Activated naive CD8-positive, alpha-beta T cell (primary cell): ENCODE measurements around the gene CHCHD6.

Experiments
- H3K27ac Mint-ChIP-seq: one replicate; pipeline ENCODE4 v1.8.0; 2021; ENCODE audit warnings: mixed read lengths
- H3K27me3 Mint-ChIP-seq: one replicate; pipeline ENCODE4 v1.8.0; 2021; ENCODE audit warnings: mixed read lengths
- H3K36me3 Mint-ChIP-seq: one replicate; pipeline ENCODE4 v1.8.0; 2021; ENCODE audit warnings: mixed read lengths
- H3K4me1 Mint-ChIP-seq: one replicate; pipeline ENCODE4 v1.8.0; 2021; ENCODE audit warnings: low read depth, mixed read lengths
- H3K4me3 Mint-ChIP-seq: one replicate; pipeline ENCODE4 v1.8.0; 2021; ENCODE audit warnings: mild to moderate bottlenecking, mixed read lengths
- H3K9me3 Mint-ChIP-seq: one replicate; pipeline ENCODE4 v1.8.0; 2021; ENCODE audit warnings: low read depth, mixed read lengths

Gene CHCHD6

GRCh38 chr3:126992216-126992615 is 288.2 kb downstream of the CHCHD6 start:
- no peak overlapping the region for H3K4me3 Mint-ChIP-seq
- H3K4me1 Mint-ChIP-seq = no peaks in the 10 kb centered on the region
- no peak overlapping the region for H3K27ac Mint-ChIP-seq
- H3K27me3 Mint-ChIP-seq = no peaks in the 10 kb centered on the region
- H3K36me3 Mint-ChIP-seq = peaks cover 2% of the 10 kb centered on the region
- H3K9me3 Mint-ChIP-seq = no peaks in the 10 kb centered on the region

GRCh38 chr3:126992776-126993175 is 288.7 kb downstream of the CHCHD6 start:
- H3K4me3 Mint-ChIP-seq = no peak overlapping the region
- H3K4me1 Mint-ChIP-seq = no peaks in the 10 kb centered on the region
- no peak overlapping the region for H3K27ac Mint-ChIP-seq
- peaks cover 2% of the 10 kb centered on the region for H3K36me3 Mint-ChIP-seq
- no peaks in the 10 kb centered on the region for H3K27me3 Mint-ChIP-seq
- H3K9me3 Mint-ChIP-seq = no peaks in the 10 kb centered on the region

DNA sequence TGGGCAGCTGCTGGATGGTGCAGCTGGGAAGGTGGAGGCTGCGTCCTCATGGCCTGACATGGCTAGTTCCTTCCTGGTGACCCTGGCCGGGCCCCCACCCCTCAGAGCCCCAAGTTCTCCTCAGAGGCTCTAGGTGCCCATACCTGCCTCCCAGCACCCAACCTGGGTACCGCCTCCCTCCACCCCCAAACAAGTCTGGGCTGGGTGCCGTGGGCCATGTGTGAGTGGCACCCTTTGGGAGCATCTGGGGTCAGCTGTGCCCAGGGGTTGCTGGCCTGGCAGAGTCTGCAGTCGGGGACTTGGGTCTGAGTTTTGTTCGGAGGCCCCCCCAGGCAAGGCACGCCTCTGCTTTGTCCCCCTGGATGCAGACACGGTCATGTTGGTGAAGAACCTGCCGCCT is 289.4 kb downstream of the CHCHD6 start:
- Mint-ChIP-seq H3K4me3 (no peak overlapping the region), H3K27me3 (no peaks in the 10 kb centered on the region), H3K27ac (no peak overlapping the region), H3K36me3 (peaks cover 2% of the 10 kb centered on the region), H3K4me1 (no peaks in the 10 kb centered on the region), H3K9me3 (no peaks in the 10 kb centered on the region)

DNA sequence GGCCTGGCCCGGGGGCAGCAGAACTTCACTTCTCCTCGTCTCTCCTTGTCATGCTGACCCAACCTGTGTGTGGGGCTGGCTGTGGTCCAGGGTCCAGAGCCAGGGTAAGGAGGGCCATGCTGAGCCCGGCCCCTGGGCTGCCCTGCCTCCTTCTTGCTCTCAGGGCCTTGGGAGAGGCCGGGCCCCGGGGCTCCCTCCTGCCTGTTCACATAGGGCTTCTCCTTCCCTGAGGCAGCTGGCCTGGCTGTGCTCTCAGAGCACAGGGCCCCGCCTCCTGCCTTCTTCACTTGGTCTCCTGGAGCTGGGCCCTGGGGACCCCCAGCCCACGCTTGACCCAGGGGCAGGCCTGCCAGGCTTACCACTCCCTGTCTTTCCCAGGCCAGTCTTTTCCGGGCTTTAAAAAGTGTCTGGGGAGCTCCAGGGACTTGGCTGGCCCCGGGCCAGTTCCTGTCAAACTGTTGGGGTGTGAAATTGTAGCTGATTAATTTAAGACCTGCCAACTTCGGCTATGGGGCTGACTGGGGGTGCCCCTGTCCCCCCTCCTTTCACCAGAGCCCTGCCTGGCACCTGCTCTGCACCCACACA is 290.7 kb downstream of the CHCHD6 start:
- Mint-ChIP-seq H3K36me3 (no peaks in the 10 kb centered on the region), H3K27me3 (no peaks in the 10 kb centered on the region), H3K4me3 (no peak overlapping the region), H3K9me3 (no peaks in the 10 kb centered on the region), H3K4me1 (no peaks in the 10 kb centered on the region), H3K27ac (no peak overlapping the region)

- no peaks in the 10 kb centered on the region for H3K36me3 Mint-ChIP-seq
- H3K4me3 Mint-ChIP-seq = no peak overlapping the region
- H3K9me3 Mint-ChIP-seq = no peaks in the 10 kb centered on the region
- no peak overlapping the region for H3K27ac Mint-ChIP-seq
- no peaks in the 10 kb centered on the region for H3K4me1 Mint-ChIP-seq
- H3K27me3 Mint-ChIP-seq = no peaks in the 10 kb centered on the region
Measured at GRCh38 chr3:126995254-126995780, 291.3 kb downstream of the CHCHD6 start.

GRCh38 chr3:126995926-126996512 is 292.0 kb downstream of the CHCHD6 start:
- H3K4me1 Mint-ChIP-seq = no peaks in the 10 kb centered on the region
- H3K4me3 Mint-ChIP-seq = no peak overlapping the region
- no peaks in the 10 kb centered on the region for H3K36me3 Mint-ChIP-seq
- H3K9me3 Mint-ChIP-seq = no peaks in the 10 kb centered on the region
- no peak overlapping the region for H3K27ac Mint-ChIP-seq
- H3K27me3 Mint-ChIP-seq = no peaks in the 10 kb centered on the region

DNA sequence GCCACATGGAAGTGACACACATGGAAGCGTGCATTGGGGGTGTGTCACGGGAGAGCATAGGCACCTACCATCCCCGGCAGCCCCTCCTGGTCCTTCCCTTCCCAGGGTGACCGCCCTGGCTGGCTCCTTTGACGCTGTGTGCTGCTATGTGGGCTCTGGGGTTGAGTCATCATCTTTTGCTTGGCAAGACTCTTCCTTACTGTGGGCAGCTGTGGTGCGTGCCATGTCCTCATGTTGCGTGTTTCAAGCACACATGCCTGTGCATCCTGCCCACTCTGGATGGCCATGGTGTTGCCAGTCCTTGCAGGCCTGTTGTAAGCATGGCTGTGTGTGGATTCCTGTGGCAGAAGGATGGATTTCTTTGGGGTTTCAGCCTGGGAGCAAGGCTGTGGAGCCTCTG is 292.9 kb downstream of the CHCHD6 start:
- Mint-ChIP-seq H3K9me3 (no peaks in the 10 kb centered on the region), H3K36me3 (no peaks in the 10 kb centered on the region), H3K4me3 (no peak overlapping the region), H3K27me3 (no peaks in the 10 kb centered on the region), H3K27ac (no peak overlapping the region), H3K4me1 (no peaks in the 10 kb centered on the region)

GRCh38 chr3:126997455-126998038 is 293.5 kb downstream of the CHCHD6 start:
- Mint-ChIP-seq H3K9me3 (no peaks in the 10 kb centered on the region), H3K4me3 (no peak overlapping the region), H3K27ac (no peak overlapping the region), H3K27me3 (no peaks in the 10 kb centered on the region), H3K4me1 (no peaks in the 10 kb centered on the region), H3K36me3 (no peaks in the 10 kb centered on the region)

DNA sequence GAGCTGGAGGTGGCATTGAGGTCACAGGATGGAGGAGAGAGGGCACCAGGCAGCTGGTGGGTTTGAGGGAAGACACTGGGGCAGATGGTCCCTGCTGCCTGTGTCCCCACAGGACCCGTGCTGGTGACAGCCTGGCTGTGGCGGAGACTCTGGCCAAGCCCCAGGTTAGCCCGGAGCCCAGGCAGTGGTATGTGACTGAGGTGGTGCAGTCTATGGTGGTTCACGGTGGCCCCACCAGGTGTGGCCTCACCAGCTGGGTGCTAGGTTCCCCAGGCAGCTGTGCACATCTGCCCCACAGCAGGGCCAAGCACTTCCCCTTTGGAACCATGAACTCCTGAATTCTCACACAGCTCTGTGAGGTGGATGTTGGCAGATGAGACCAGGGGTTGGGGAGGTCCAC is 294.3 kb downstream of the CHCHD6 start:
- Mint-ChIP-seq H3K9me3 (no peaks in the 10 kb centered on the region), H3K4me3 (no peak overlapping the region), H3K4me1 (no peaks in the 10 kb centered on the region), H3K27me3 (no peaks in the 10 kb centered on the region), H3K27ac (no peak overlapping the region), H3K36me3 (no peaks in the 10 kb centered on the region)

DNA sequence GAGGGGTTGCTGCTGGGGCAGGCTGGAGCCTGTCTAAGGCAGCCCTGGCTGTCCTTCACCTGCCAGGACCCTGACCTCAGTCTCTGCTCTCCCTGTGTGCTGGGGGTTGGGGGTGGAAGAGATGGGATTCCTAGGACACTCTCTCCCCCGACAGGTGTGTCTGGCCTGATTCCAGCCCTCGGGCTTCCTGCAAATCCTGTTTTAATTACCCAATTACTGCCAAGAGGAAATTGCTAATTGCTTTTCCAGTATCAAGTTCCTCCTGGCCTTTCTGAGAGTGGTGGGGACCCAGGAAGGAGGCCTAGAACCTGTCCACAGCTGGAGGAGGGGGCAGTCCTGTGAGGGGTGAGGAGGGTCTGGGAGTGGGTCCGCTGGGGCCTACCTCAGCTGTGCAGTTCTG is 294.7 kb downstream of the CHCHD6 start:
- H3K36me3 Mint-ChIP-seq = no peaks in the 10 kb centered on the region

DNA sequence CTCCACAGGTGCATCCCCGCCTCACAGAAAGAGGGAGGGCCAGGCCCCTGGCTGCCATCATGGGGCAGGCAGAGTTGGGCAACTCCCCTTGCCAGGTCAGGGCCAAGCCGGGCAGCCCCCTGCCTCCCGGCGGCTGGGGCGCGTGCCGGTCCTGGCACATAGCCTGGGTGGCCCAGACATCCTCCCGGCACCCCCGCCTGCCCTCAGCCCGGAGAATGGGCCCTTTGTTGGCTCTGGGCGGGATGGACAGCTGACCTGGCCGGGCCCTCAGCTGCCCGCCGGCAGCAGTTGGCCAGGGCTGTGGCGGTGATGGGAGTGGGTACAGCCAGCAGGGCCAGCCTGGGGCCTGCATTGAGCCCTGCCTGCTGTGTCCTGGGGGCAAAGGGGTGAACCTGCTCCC is 295.3 kb downstream of the CHCHD6 start:
- H3K9me3 Mint-ChIP-seq = no peaks in the 10 kb centered on the region
- no peak overlapping the region for H3K27ac Mint-ChIP-seq
- H3K27me3 Mint-ChIP-seq = no peaks in the 10 kb centered on the region
- no peak overlapping the region for H3K4me3 Mint-ChIP-seq
- H3K4me1 Mint-ChIP-seq = no peaks in the 10 kb centered on the region
- H3K36me3 Mint-ChIP-seq = no peaks in the 10 kb centered on the region

More for the DNA sequence above, 294.7 kb downstream of the CHCHD6 start:
- H3K27me3 Mint-ChIP-seq = no peaks in the 10 kb centered on the region
- no peaks in the 10 kb centered on the region for H3K9me3 Mint-ChIP-seq
- no peak overlapping the region for H3K27ac Mint-ChIP-seq
- no peaks in the 10 kb centered on the region for H3K4me1 Mint-ChIP-seq
- H3K4me3 Mint-ChIP-seq = no peak overlapping the region

DNA sequence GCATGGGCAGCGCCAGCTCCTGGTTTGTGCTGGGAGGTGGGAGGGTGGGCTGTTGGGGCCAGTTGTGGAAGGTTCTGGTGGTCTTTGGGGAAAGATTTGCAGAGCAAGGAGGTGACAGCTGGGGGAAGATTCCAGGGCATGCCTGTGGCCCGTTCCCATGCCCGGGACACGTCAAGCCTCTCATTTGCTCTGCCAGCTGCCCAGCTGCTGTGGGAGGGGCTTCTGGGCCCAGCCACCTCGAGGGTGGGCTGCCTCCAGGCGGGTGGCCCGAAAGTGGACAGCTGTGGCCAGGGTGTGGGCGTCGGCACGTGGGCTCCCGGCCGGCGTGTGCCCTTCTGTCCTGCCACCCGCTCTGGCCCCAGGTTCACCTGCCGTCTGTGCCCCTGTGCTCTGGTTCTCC is 296.1 kb downstream of the CHCHD6 start:
- no peaks in the 10 kb centered on the region for H3K36me3 Mint-ChIP-seq
- H3K27ac Mint-ChIP-seq = no peak overlapping the region
- H3K9me3 Mint-ChIP-seq = no peaks in the 10 kb centered on the region
- H3K4me1 Mint-ChIP-seq = no peaks in the 10 kb centered on the region
- no peaks in the 10 kb centered on the region for H3K27me3 Mint-ChIP-seq
- H3K4me3 Mint-ChIP-seq = no peak overlapping the region

- Mint-ChIP-seq H3K9me3 (no peaks in the 10 kb centered on the region), H3K36me3 (no peaks in the 10 kb centered on the region), H3K4me3 (no peak overlapping the region), H3K27ac (no peak overlapping the region), H3K27me3 (no peaks in the 10 kb centered on the region), H3K4me1 (no peaks in the 10 kb centered on the region)
Measured at GRCh38 chr3:127000761-127001160, 296.7 kb downstream of the CHCHD6 start.

DNA sequence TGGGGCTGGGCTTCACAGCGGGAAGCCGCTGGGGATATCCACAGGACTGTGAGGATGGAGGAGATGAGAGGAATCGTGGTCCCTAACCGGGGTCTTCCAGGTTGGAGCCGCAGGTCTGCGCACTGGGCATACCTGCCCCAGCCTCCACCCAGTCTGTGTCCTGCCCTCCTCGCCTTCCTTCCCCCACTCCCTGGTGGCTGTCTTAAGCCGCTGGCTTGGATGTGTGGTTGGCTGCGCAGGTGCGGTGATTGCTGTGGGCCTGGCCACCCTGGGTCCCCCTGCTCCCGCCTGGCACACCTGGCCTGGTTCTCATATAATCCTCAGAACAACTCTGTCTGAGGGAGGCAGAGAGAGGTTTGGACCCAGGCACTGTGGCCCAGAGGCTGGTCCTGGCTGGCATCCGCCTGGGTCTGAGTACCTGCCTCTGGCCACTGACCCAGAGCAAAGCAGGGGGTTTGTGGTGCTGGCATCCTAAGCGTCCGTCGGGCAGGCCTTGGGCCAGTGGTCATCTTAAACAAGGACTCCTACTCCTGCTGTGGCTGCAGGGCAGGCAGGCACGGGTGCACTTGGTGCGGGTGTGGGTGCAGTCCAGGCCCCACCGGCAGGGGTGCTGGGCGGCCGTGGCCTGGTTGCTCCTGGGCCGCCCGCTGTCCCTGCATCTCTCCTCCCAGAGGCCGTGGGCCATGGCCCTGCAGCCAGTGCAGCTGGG is 297.6 kb downstream of the CHCHD6 start:
- Mint-ChIP-seq H3K27ac (no peak overlapping the region), H3K4me3 (no peak overlapping the region), H3K36me3 (no peaks in the 10 kb centered on the region), H3K27me3 (no peaks in the 10 kb centered on the region), H3K9me3 (no peaks in the 10 kb centered on the region), H3K4me1 (no peaks in the 10 kb centered on the region)
